Thyroid gland (tissue), 4 donors: ENCODE results near the gene SLC12A5. TPM values are rescaled to one million over a fixed set of nuclear protein-coding genes. Genes with fewer than 3 reads are reported as not detected.
A peak's percentile ranks its signal among the peaks of the same experiment; 100 is the strongest.

Experiments
- DNase-seq, 2 donors: peaks; one replicate each; pipeline ENCODE4 v3.0.0-alpha.2; 2019
- H3K27ac ChIP-seq, 3 donors: fragments of 200-600 bp; sonication (generic); 1 replicate in 2 of 3; 2 replicates in 1 of 3; pipeline ENCODE4 v1.5.1; 2016 to 2019; ENCODE audit warnings: mild to moderate bottlenecking in 1 of 3, moderate library complexity in 1 of 3
- H3K27me3 ChIP-seq: fragments of 200-600 bp; sonication (generic); one replicate; pipeline ENCODE4 v1.5.1; 2019
- H3K36me3 ChIP-seq, 2 donors: fragments of 200-600 bp; sonication (generic); one replicate each; pipeline ENCODE4 v1.5.1; 2016 to 2019
- H3K4me1 ChIP-seq, 2 donors: fragments of 200-600 bp; sonication (generic); one replicate each; pipeline ENCODE4 v1.5.1; 2017 to 2019
- H3K4me3 ChIP-seq, 3 donors: fragments of 200-600 bp; sonication (generic); replicated peaks in 1 of 3; 1 replicate in 2 of 3; 2 replicates in 1 of 3; pipeline ENCODE4 v1.5.1; 2016; ENCODE audit warnings: mild to moderate bottlenecking in 1 of 3
- H3K9me3 ChIP-seq: fragments of 200-600 bp; sonication (generic); one replicate; pipeline ENCODE4 v1.5.1; 2017
- POLR2A ChIP-seq, 2 donors: fragments of 450-650 bp; IDR thresholded peaks; one replicate each; pipeline ENCODE4 v1.6.1; 2017; ENCODE audit warnings: antibody characterized with exemption in 2 of 2, mild to moderate bottlenecking in 2 of 2, moderate library complexity in 1 of 2
- WGBS, 2 donors: methylation state at CpG; one replicate each; pipeline ENCODE4 v1.1.5; 2017; 5-methylcytosine and 5-hydroxymethylcytosine counted together
- intact Hi-C: fragments of 100-400 bp; cut with DNase I; formaldehyde crosslinking; loops from one replicate; pipeline ENCODE4 v1.15.1; 2023
- total RNA-seq, 4 donors: library from RNA; depleted of rRNA; stranded (reverse); fragments of >200 nt; gene quantifications; one replicate each; pipeline ENCODE4 v1.2.3, GENCODE V29; 2016
- TF ChIP-seq, protein P1 (sequence below), 6 experiments: fragments of 200-600 bp in 3 of 6; fragments of 450-650 bp in 3 of 6; sonication (generic) in 3 of 6; IDR thresholded peaks; one replicate each; pipeline ENCODE4 v1.5.1; 2016 to 2019; ENCODE audit warnings: antibody characterized with exemption in 6 of 6, mild to moderate bottlenecking in 2 of 6, inconsistent platforms in 1 of 6, moderate library complexity in 1 of 6

Gene SLC12A5
- total RNA-seq, 4 donors from 2014 or later: 1.6 TPM; not detected in 3

- Histone ChIP-seq H3K27ac (no peak overlapping the region), H3K36me3 (no peaks in the 10 kb centered on the region), H3K27me3 (no peaks in the 10 kb centered on the region), H3K4me3 (no peak overlapping the region), H3K9me3 (no peaks in the 10 kb centered on the region), H3K4me1 (peaks cover 0 to 17% of the 10 kb centered on the region in 2 donors)
- TF ChIP-seq, protein P1, sequence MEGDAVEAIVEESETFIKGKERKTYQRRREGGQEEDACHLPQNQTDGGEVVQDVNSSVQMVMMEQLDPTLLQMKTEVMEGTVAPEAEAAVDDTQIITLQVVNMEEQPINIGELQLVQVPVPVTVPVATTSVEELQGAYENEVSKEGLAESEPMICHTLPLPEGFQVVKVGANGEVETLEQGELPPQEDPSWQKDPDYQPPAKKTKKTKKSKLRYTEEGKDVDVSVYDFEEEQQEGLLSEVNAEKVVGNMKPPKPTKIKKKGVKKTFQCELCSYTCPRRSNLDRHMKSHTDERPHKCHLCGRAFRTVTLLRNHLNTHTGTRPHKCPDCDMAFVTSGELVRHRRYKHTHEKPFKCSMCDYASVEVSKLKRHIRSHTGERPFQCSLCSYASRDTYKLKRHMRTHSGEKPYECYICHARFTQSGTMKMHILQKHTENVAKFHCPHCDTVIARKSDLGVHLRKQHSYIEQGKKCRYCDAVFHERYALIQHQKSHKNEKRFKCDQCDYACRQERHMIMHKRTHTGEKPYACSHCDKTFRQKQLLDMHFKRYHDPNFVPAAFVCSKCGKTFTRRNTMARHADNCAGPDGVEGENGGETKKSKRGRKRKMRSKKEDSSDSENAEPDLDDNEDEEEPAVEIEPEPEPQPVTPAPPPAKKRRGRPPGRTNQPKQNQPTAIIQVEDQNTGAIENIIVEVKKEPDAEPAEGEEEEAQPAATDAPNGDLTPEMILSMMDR (IDR thresholded peaks at IDR 0.05): no peak
- intact Hi-C loops: no loop called here
- DNase-seq: no peak
- WGBS, 2 donors: 47 to 48% methylated on average over 6 of the region's 6 CpGs
Observed at GRCh38 chr20:46054606-46055005, 25.6 kb downstream of the SLC12A5 start.

DNA sequence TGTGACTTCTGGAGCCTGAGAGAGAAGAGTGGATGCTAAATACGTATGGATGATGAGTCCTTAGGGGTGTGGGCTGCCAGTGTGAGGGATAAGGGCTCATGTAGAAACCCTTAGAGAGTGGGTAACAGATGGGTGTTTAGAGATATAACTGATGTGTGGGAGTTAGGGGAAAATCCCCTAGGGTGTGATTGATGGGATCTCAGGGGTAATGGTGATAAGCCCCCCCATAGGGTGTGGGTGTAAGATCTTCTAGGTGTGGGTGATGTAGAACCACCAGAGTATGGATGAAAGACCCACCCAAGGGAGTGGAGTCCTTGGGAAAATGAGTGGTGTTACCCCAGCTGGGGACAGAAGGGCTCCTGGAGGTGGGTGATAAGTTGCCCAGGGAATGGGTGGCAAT lies 26.3 kb downstream of the SLC12A5 start:
- Histone ChIP-seq H3K27me3 (no peaks in the 10 kb centered on the region), H3K4me3 (no peak overlapping the region), H3K36me3 (peaks cover 0 to 2% of the 10 kb centered on the region in 2 donors), H3K4me1 (peaks cover 0 to 18% of the 10 kb centered on the region in 2 donors), H3K27ac (no peak overlapping the region), H3K9me3 (no peaks in the 10 kb centered on the region)
- DNase-seq: no peak
- no peak for TF ChIP-seq POLR2A (IDR thresholded peaks at IDR 0.05)
- TF ChIP-seq, protein P1 (IDR thresholded peaks at IDR 0.05): no peak
- intact Hi-C loops: no loop called here
- 45 to 55% methylated on average over 1 of the region's 1 CpG for WGBS, 2 donors

- WGBS, 2 donors: 74 to 79% methylated on average over 13 to 15 of the region's 15 CpGs
- TF ChIP-seq POLR2A (IDR thresholded peaks at IDR 0.05): no peak
- TF ChIP-seq, protein P1 (IDR thresholded peaks at IDR 0.05): no peak
- Histone ChIP-seq H3K27ac (no peak overlapping the region), H3K36me3 (peaks cover 0 to 12% of the 10 kb centered on the region in 2 donors), H3K27me3 (no peaks in the 10 kb centered on the region), H3K4me1 (peaks cover 0 to 27% of the 10 kb centered on the region in 2 donors), H3K9me3 (no peaks in the 10 kb centered on the region), H3K4me3 (no peak overlapping the region)
- DNase-seq: no peak
- intact Hi-C loops: no loop called here
Observed at GRCh38 chr20:46056027-46056833, 27.2 kb downstream of the SLC12A5 start.

- Histone ChIP-seq H3K36me3 (peaks cover 9 to 22% of the 10 kb centered on the region in 2 donors), H3K4me1 (peaks cover 0 to 31% of the 10 kb centered on the region in 2 donors), H3K9me3 (no peaks in the 10 kb centered on the region), H3K27ac (no peak overlapping the region), H3K27me3 (no peaks in the 10 kb centered on the region), H3K4me3 (no peak overlapping the region)
- 19 to 24% methylated on average over 42 to 49 of the region's 65 CpGs for WGBS, 2 donors
- peak; percentile 18 to 57 for DNase-seq
- TF ChIP-seq POLR2A (IDR thresholded peaks at IDR 0.05): no peak
- TF ChIP-seq, protein P1 (IDR thresholded peaks at IDR 0.05): no peak
- intact Hi-C loops: no loop called here
Observed at GRCh38 chr20:46056970-46057855, 28.2 kb downstream of the SLC12A5 start.
